Activated CD4-positive, alpha-beta memory T cell treated with anti-CD3 and anti-CD28 coated beads for 36 hours (primary cell): Measurements from ENCODE around the gene SGIP1. TPM values are rescaled to one million over a fixed set of nuclear protein-coding genes. Genes with fewer than 3 reads are reported as not detected.

Experiments
- CTCF ChIA-PET: fragments of 350-600 bp; sonication (Branson Sonifier 250); formaldehyde crosslinking; loops from one replicate; lab custom pipeline; 2021; ENCODE audit warnings: antibody characterized with exemption, inconsistent platforms; lab: Charles Lee
- POLR2A ChIA-PET: fragments of 350-600 bp; sonication (Branson Sonifier 250); formaldehyde crosslinking; loops from one replicate; lab custom pipeline; 2021; ENCODE audit warnings: antibody characterized with exemption; lab: Charles Lee
- DNase-seq: peaks from one replicate; pipeline ENCODE4 v3.0.0-alpha.2; 2020
- H3K27ac Mint-ChIP-seq: one replicate; pipeline ENCODE4 v1.8.0; 2021; ENCODE audit warnings: mixed read lengths
- H3K27me3 Mint-ChIP-seq: one replicate; pipeline ENCODE4 v1.8.0; 2021; ENCODE audit warnings: mixed read lengths
- H3K36me3 Mint-ChIP-seq: one replicate; pipeline ENCODE4 v1.8.0; 2021; ENCODE audit warnings: mixed read lengths
- H3K4me1 Mint-ChIP-seq: one replicate; pipeline ENCODE4 v1.8.0; 2021; ENCODE audit warnings: low read depth, mixed read lengths
- H3K4me3 Mint-ChIP-seq: one replicate; pipeline ENCODE4 v1.8.0; 2021; ENCODE audit warnings: mild to moderate bottlenecking, mixed read lengths
- H3K9me3 Mint-ChIP-seq: one replicate; pipeline ENCODE4 v1.8.0; 2021; ENCODE audit warnings: mixed read lengths
- intact Hi-C: fragments of 100-400 bp; cut with micrococcal nuclease; formaldehyde crosslinking; loops from one replicate; pipeline ENCODE4 v1.15.1; 2023
- total RNA-seq, 2 experiments: library from RNA; stranded (reverse); gene quantifications; one replicate each; pipeline ENCODE4 v1.2.3, GENCODE V29; 2021

SGIP1 gene
- total RNA-seq, 2 experiments from 2014 or later: 0.05 TPM; not detected in 1

GRCh38 chr1:66542314-66542713, 8.4 kb downstream of the SGIP1 start:
- no peak overlapping the region for H3K4me3 Mint-ChIP-seq
- no peaks in the 10 kb centered on the region for H3K36me3 Mint-ChIP-seq
- H3K27me3 Mint-ChIP-seq: peaks cover 5% of the 10 kb centered on the region
- H3K27ac Mint-ChIP-seq: no peak overlapping the region
- no peak for DNase-seq
- no peaks in the 10 kb centered on the region for H3K9me3 Mint-ChIP-seq
- intact Hi-C loops: no loop called here
- H3K4me1 Mint-ChIP-seq: no peaks in the 10 kb centered on the region
- ChIA-PET CTCF (no interaction called here), POLR2A (no interaction called here)

GRCh38 chr1:66542811-66543767, 9.1 kb downstream of the SGIP1 start:
- CTCF ChIA-PET: no interaction called here

GRCh38 chr1:66546047-66546810, 12.3 kb downstream of the SGIP1 start:
- H3K4me3 Mint-ChIP-seq: no peak overlapping the region
- DNase-seq: no peak
- H3K36me3 Mint-ChIP-seq: no peaks in the 10 kb centered on the region
- no peaks in the 10 kb centered on the region for H3K4me1 Mint-ChIP-seq
- H3K9me3 Mint-ChIP-seq: no peaks in the 10 kb centered on the region
- peaks cover 2% of the 10 kb centered on the region for H3K27me3 Mint-ChIP-seq
- H3K27ac Mint-ChIP-seq: no peak overlapping the region
- ChIA-PET CTCF (no interaction called here), POLR2A (no interaction called here)
- intact Hi-C loops: no loop called here

More at GRCh38 chr1:66542811-66543767, 9.1 kb downstream of the SGIP1 start:
- intact Hi-C loops: no loop called here
- Mint-ChIP-seq H3K4me3 (no peak overlapping the region), H3K4me1 (no peaks in the 10 kb centered on the region), H3K9me3 (no peaks in the 10 kb centered on the region), H3K36me3 (no peaks in the 10 kb centered on the region), H3K27ac (no peak overlapping the region), H3K27me3 (peaks cover 5% of the 10 kb centered on the region)
- POLR2A ChIA-PET: no interaction called here
- no peak for DNase-seq

- Mint-ChIP-seq H3K9me3 (no peaks in the 10 kb centered on the region), H3K4me3 (no peak overlapping the region), H3K27me3 (peaks cover 4% of the 10 kb centered on the region), H3K36me3 (no peaks in the 10 kb centered on the region), H3K4me1 (no peaks in the 10 kb centered on the region), H3K27ac (no peak overlapping the region)
- CTCF ChIA-PET: no interaction called here
- intact Hi-C loops: no loop called here
- POLR2A ChIA-PET: no interaction called here
- DNase-seq: no peak
Observed at GRCh38 chr1:66549017-66549416, 15.1 kb downstream of the SGIP1 start.

GRCh38 chr1:66550243-66550642, 16.3 kb downstream of the SGIP1 start:
- POLR2A ChIA-PET: no interaction called here
- CTCF ChIA-PET: no interaction called here
- Mint-ChIP-seq H3K36me3 (no peaks in the 10 kb centered on the region), H3K9me3 (no peaks in the 10 kb centered on the region), H3K4me3 (no peak overlapping the region), H3K27me3 (peaks cover 4% of the 10 kb centered on the region), H3K27ac (no peak overlapping the region), H3K4me1 (no peaks in the 10 kb centered on the region)
- intact Hi-C loops: no loop called here
- no peak for DNase-seq

- H3K27ac Mint-ChIP-seq: no peak overlapping the region
- no peaks in the 10 kb centered on the region for H3K9me3 Mint-ChIP-seq
- ChIA-PET CTCF (interaction anchor here (0.6 kb wide), 1 partner anchor 535 kb away, joined by 3 read pairs; no protein-coding TSS in a partner anchor), POLR2A (no interaction called here)
- peaks cover 4% of the 10 kb centered on the region for H3K27me3 Mint-ChIP-seq
- no peak overlapping the region for H3K4me3 Mint-ChIP-seq
- no peaks in the 10 kb centered on the region for H3K4me1 Mint-ChIP-seq
- intact Hi-C loops: no loop called here
- no peaks in the 10 kb centered on the region for H3K36me3 Mint-ChIP-seq
- no peak for DNase-seq
Observed at GRCh38 chr1:66552287-66552686, 18.3 kb downstream of the SGIP1 start.

GRCh38 chr1:66552829-66553228, 18.9 kb downstream of the SGIP1 start:
- Mint-ChIP-seq H3K27me3 (peaks cover 6% of the 10 kb centered on the region), H3K4me1 (no peaks in the 10 kb centered on the region), H3K4me3 (no peak overlapping the region), H3K27ac (no peak overlapping the region), H3K36me3 (no peaks in the 10 kb centered on the region), H3K9me3 (no peaks in the 10 kb centered on the region)
- ChIA-PET POLR2A (no interaction called here), CTCF (interaction anchor here (0.6 kb wide), 1 partner anchor 535 kb away, joined by 3 read pairs; no protein-coding TSS in a partner anchor)
- DNase-seq: no peak
- intact Hi-C loops: no loop called here

GRCh38 chr1:66553846-66554245, 19.9 kb downstream of the SGIP1 start:
- no peak overlapping the region for H3K4me3 Mint-ChIP-seq
- H3K4me1 Mint-ChIP-seq: no peaks in the 10 kb centered on the region

GRCh38 chr1:66556161-66556611, 22.2 kb downstream of the SGIP1 start:
- Mint-ChIP-seq H3K4me1 (no peaks in the 10 kb centered on the region), H3K27me3 (peaks cover 7% of the 10 kb centered on the region), H3K9me3 (no peaks in the 10 kb centered on the region), H3K4me3 (no peak overlapping the region), H3K36me3 (no peaks in the 10 kb centered on the region), H3K27ac (no peak overlapping the region)
- intact Hi-C loops: no loop called here
- POLR2A ChIA-PET: no interaction called here
- DNase-seq: no peak
- CTCF ChIA-PET: no interaction called here

More at GRCh38 chr1:66553846-66554245, 19.9 kb downstream of the SGIP1 start:
- intact Hi-C loops: no loop called here
- ChIA-PET CTCF (no interaction called here), POLR2A (no interaction called here)
- Mint-ChIP-seq H3K27ac (no peak overlapping the region), H3K36me3 (no peaks in the 10 kb centered on the region), H3K27me3 (peaks cover 6% of the 10 kb centered on the region), H3K9me3 (no peaks in the 10 kb centered on the region)
- no peak for DNase-seq

- no peak for DNase-seq
- H3K36me3 Mint-ChIP-seq: no peaks in the 10 kb centered on the region
- H3K4me1 Mint-ChIP-seq: no peaks in the 10 kb centered on the region
- H3K9me3 Mint-ChIP-seq: no peaks in the 10 kb centered on the region
- H3K27me3 Mint-ChIP-seq: peaks cover 6% of the 10 kb centered on the region
- intact Hi-C loops: no loop called here
- CTCF ChIA-PET: no interaction called here
- POLR2A ChIA-PET: no interaction called here
- no peak overlapping the region for H3K27ac Mint-ChIP-seq
- no peak overlapping the region for H3K4me3 Mint-ChIP-seq
Observed at GRCh38 chr1:66557157-66557556, 23.2 kb downstream of the SGIP1 start.

GRCh38 chr1:66559517-66559916, 25.6 kb downstream of the SGIP1 start:
- ChIA-PET CTCF (interaction anchor here (0.7 kb wide), 1 partner anchor 100 kb away, joined by 3 read pairs; no protein-coding TSS in a partner anchor), POLR2A (no interaction called here)
- Mint-ChIP-seq H3K27me3 (peaks cover 7% of the 10 kb centered on the region), H3K9me3 (no peaks in the 10 kb centered on the region), H3K4me3 (no peak overlapping the region), H3K36me3 (no peaks in the 10 kb centered on the region), H3K27ac (no peak overlapping the region), H3K4me1 (no peaks in the 10 kb centered on the region)
- DNase-seq: no peak
- intact Hi-C loops: no loop called here

- H3K36me3 Mint-ChIP-seq: no peaks in the 10 kb centered on the region
- intact Hi-C loops: no loop called here
- H3K9me3 Mint-ChIP-seq: no peaks in the 10 kb centered on the region
- H3K4me3 Mint-ChIP-seq: no peak overlapping the region
- no peak for DNase-seq
- ChIA-PET POLR2A (no interaction called here), CTCF (no interaction called here)
- no peak overlapping the region for H3K27ac Mint-ChIP-seq
- H3K4me1 Mint-ChIP-seq: no peaks in the 10 kb centered on the region
- H3K27me3 Mint-ChIP-seq: peaks cover 8% of the 10 kb centered on the region
Observed at GRCh38 chr1:66562561-66562960, 28.6 kb downstream of the SGIP1 start.
